HuH-7.5 (cell line): ENCODE measurements around the gene RO60.

ENCODE experiments used
- DNase-seq: peaks from one replicate; pipeline ENCODE4 v3.0.0; 2011; ENCODE audit warnings: low spot score

Gene RO60

GRCh38 chr1:193060938-193061337 is 1.5 kb downstream of the RO60 start:
- DNase-seq, result no peak

DNA sequence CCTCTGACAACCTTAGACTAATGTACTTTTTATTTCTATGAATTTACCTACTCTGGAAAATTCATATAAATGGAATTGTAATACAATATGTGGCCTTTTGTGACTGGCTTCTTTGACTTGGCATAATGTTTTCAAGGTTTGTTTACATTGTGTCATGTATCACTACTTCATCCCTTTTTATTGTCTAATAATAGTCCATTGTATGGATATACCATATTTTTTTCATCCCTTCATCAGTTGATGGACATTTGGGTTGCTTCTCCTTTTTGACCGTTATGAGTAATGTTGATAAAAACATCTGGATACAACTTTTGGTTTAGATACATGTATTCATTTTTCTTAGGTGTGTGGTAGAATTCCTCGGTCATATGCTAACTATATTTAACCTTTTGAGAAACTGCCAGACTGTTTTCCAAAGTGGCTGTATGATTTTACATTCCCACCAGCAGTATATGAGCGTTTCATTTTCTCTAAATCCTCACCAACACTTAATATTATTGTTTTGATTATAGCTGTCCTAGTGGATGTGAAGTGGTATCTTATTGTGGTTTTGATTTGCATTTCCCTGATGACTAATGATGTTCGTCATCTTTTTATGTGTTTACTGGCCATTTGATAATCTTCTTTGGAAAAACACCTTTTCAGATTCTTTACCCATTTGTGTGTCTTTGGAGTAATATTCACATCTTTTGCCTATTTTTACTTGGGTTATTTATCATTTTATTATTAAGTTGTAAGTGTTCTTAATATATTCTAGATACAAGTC is 3.5 kb downstream of the RO60 start:
- DNase-seq, result no peak

DNA sequence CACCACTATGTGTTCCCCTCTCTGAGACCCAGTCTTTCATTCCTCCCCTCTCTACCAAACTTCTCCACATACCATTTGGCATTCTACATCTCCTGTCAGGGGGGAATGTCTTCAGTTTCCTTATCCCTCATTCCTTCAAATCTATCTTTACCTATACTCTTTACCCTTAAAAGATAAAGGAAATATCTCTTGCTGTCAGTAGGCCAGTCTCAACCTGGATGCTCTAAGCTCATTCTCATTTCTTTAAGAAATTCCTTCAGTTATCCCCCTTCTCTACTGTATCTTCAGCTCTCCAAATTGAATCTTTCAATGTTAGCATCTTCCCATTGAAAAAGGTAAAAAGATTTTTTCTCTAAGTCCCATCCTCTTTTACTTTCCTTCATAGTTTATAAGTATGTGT is 6.5 kb downstream of the RO60 start:
- DNase-seq, result no peak

GRCh38 chr1:193066606-193067005 is 7.2 kb downstream of the RO60 start:
- no peak for DNase-seq

DNA sequence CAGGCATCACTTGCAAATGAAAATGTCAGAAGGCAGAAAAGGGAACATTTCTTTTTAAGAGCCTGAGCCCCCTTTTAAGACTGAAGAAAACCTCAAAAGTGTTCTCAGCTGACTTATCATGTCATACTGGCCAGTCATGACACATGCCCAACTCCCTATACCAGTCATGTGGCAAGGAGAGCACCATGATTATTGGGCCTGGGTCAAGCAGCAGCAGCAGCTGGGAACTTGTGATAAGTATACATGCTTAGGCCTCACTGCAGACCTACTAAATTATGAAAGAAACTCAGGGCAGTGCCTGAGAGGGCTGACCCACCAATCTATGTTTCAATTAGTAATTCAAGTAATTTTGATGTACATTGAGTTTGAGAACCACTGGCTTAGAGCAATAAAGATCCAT is 8.6 kb downstream of the RO60 start:
- DNase-seq, result no peak

DNA sequence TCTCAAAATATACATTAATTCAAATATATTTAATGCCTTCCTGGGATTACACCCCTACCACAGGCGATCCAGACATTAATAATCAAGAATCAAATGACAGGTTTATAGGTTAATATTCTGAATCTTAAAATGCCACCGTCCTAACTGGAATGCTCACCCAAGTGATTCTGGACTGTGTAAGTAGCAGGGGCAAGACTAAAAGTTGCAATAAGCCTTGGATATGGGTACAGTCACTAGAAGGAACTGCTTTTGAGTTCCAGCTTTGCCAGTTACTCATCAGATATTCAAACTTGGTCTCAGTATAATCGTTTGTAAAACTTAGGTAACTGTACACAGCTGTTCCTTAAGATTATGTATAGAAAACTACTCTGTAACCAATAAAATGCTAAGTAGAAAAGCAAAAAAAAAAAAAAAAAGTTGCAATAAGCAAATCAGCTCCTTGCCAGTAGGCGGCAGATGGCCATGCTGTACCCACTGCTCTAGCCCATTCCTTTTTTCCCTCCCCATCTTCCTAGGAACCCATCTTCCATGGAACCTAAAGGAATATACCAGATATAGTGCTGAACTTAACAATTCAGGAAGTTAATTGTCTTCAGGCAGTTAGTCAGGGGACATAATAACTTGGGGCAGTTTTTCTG is 10.5 kb downstream of the RO60 start:
- no peak for DNase-seq

DNA sequence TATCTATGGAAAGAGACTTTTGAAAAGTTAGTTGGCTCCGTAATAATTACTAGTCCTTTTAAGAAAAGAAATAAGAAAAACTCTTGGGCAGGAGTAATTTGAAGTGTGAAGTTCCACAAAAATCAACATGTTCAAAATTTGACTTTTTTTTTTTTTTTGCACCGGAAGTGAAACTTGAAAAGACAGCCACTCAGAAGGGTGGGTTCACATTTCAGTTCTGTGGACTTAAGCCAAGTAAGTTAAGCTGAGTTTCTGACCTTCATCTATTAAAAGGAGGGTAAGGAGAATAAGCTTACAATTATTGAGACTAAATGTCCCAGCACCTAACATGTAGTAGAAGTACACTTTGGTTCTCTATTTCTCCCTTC is 11.0 kb downstream of the RO60 start:
- no peak for DNase-seq

DNA sequence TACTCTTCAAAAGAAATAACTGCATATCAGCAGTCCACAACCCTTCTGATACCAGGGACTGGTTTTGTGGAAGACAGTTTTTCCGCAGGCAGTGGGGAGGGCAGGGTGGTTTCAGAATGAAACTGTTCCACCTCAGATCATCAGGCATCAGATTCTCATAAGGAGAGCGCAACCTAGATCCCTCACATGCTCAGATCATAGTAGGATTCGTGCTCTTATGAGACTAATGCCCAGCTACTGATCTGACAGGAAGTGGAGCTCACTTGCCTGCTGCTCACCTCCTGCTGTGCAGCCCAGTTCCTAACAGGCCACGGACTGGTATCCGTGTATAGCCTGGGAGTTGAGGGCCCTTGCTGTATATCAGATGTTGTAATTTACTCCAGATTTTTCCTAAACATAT is 11.5 kb downstream of the RO60 start:
- no peak for DNase-seq

DNA sequence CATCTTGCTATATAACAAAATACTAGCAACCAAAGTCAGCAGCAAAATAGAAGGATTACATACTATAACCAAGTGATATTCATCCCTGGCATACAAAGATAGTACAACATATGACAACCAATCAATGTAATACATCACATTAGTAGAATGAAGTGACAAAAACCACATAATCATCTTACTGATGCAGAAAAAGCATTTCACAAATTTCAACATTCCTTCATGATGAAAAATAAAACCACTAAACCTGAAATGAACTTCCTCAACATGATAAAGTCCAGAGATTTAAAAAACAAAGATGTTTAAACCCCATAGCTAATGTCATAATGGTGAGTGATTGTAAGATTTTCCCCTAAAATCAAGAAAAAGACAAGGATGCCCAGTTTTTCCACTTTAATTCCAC is 18.6 kb downstream of the RO60 start:
- DNase-seq, result no peak

- DNase-seq, result no peak
Observed at GRCh38 chr1:193079187-193079586, 19.8 kb downstream of the RO60 start.

- no peak for DNase-seq
Observed at GRCh38 chr1:193083365-193084088, 24.1 kb downstream of the RO60 start.

GRCh38 chr1:193085263-193085662 is 25.9 kb downstream of the RO60 start:
- no peak for DNase-seq

DNA sequence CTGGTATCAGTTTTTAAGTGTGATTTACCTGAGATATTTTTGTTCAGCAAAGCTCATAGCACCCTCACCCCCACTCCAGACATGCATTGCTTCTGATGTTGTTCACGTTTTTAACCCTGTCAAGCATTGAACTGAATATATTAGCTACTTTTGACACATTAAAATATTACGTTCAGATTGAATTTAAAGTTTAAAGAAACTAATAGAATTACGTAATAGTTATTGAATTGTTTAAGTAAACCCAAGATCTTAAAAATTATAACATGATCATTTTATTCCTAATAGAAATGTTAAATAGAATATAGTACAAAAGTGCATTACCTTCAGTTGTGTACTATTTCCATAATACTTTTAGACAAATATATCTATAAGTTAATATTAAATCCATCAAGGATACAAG is 26.9 kb downstream of the RO60 start:
- DNase-seq, result no peak

- no peak for DNase-seq
Observed at GRCh38 chr1:193087893-193088292, 28.5 kb downstream of the RO60 start.

GRCh38 chr1:193090865-193091264 is 31.5 kb downstream of the RO60 start:
- no peak for DNase-seq

- DNase-seq, result no peak
Observed at GRCh38 chr1:193094112-193094511, 34.7 kb downstream of the RO60 start.

DNA sequence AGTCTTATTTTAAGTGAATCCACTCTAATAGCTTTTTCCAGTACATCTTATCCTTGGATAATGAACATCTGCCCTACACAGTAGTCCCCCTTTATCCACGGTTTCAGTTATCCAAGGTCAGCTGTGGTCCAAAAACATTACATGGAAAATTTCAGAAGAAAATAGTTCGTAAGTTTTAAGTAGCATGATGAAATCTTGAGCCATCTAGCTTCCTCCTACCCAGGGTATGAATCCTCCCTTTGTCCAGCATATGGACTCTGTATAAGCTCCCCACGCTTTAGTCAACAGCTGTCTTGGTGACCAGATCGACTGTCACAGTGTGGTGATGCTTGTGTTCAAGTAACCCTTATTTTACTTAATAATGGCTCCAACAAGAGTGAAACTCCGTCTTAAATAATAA is 43.2 kb downstream of the RO60 start:
- DNase-seq, result no peak

DNA sequence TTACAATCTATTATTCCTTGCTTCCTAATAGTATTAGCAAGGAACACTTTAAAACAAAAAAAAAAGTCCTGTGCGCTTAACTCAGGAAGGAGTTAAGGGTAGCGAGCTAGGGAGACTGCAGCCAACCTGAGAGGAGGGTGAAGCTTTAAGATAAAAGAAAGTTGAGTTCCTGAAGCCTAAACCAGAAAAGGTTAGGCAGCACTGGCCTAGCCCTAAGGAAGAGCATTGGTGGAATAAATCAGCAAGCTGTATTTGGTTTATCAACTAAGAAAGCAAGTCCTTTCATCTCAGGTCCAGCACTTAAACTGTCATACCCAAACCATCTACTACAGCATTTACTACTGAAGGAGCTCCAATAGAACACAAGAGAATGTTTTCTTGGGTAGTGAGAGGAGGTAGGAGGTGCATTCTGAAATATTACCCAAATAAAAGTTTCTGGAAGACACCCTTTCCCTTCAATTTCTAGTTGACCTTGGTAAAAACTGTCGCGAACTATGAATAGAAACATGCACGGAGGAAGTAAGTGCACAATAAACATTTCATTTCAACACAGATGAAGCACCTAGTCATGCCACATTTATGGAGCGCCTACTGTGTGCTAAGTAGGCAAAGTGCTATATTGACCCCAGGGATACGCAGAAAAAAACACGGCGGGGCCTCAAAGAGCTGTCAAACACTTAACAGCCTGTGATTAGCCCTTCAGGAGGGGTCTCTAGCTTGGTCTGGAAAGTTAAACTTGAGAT is 44.5 kb downstream of the RO60 start:
- no peak for DNase-seq

DNA sequence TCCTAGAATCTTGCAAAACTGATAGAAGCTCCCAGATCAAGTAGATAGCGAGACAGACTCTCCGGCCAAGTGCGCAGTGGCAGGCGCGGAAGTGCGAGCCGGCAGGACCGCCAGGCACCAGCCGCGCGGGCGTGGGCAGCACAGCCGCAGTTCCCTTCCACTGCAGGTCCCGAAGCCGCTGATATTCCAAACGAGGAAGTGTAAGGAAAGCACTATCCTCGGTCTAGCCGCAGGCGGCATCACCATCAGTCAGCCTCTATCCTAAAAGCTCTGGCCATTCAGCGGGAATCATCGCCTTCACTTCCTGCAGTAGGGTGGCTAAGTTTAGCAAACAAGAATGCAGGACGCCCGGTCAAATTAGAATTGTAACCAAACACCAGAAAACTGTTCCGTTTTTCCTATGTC is 45.1 kb downstream of the RO60 start:
- no peak for DNase-seq

GRCh38 chr1:193104907-193105820 is 45.8 kb downstream of the RO60 start, which contains the start of gene GLRX2:
GLRX2 (minus strand) TSS chr1:193105414; CDS start chr1:193105382, 32 bp downstream.
- DNase-seq, result peak; percentile 75

DNA sequence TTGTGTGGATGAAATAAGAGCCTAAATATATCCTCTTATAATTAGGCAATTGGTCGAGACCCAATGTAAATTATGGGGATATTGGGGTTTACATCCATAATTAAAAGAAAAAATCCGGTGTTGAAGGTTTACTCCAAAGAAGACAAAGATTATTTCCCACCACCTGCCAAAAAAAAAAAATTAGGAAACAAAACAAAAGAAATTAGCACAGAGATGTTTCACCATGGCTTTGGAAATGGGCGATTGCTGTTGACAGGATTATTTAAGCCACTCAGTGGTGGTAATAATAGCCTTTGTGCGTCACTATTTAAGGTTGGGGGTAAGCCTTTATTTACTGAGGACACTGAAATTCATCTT is 46.4 kb downstream of the RO60 start:
- DNase-seq, result no peak

GRCh38 chr1:193108471-193108870 is 49.1 kb downstream of the RO60 start:
- no peak for DNase-seq
